ENCODE measurements around the gene AKIRIN1.

DNA sequence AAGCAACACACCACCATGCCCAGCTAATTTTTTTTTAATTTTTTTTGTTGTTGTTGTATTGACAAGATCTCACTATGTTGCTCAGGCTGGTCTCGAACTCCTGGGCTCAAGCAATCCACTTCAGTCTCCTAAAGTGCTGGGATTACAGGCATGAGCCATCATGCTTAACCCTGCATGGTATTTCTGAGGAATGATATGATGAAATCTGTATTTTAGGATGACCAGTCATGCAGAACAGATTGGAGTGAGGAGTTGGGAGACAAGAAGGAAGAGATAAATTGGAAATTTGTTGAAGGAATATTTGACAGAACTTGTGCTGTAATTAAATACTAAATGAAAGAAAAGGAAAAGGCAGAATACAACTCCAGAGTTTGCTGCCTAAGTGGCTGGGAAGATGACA lies 30.4 kb downstream of the AKIRIN1 start:
- TF ChIP-seq EZH2phosphoT487 (IDR thresholded peaks at IDR 0.05; ENCODE audit: borderline replicate concordance, low read depth, low read length): no peak
- TF ChIP-seq, protein P1, sequence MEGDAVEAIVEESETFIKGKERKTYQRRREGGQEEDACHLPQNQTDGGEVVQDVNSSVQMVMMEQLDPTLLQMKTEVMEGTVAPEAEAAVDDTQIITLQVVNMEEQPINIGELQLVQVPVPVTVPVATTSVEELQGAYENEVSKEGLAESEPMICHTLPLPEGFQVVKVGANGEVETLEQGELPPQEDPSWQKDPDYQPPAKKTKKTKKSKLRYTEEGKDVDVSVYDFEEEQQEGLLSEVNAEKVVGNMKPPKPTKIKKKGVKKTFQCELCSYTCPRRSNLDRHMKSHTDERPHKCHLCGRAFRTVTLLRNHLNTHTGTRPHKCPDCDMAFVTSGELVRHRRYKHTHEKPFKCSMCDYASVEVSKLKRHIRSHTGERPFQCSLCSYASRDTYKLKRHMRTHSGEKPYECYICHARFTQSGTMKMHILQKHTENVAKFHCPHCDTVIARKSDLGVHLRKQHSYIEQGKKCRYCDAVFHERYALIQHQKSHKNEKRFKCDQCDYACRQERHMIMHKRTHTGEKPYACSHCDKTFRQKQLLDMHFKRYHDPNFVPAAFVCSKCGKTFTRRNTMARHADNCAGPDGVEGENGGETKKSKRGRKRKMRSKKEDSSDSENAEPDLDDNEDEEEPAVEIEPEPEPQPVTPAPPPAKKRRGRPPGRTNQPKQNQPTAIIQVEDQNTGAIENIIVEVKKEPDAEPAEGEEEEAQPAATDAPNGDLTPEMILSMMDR (conservative IDR thresholded peaks at IDR 0.05; ENCODE audit: low read length): no peak
